PC-9 (cell line): ENCODE measurements around the gene THAP7. TPM values are rescaled to one million over a fixed set of nuclear protein-coding genes. Genes with fewer than 3 reads are reported as not detected.

Experiments used
- BruUV-seq: library from RNA; stranded (reverse); fragments of 400-500 nt; replicated peaks from 2 replicates; lab custom pipeline; 2021; lab: Mats Ljungman, UMichigan
- CTCF ChIA-PET: fragments of 300-600 bp; sonication (Branson Sonifier 250); formaldehyde crosslinking; loops from one replicate; lab custom pipeline; 2022; ENCODE audit warnings: antibody characterized with exemption; lab: Charles Lee
- POLR2A ChIA-PET: fragments of 300-600 bp; sonication (Branson Sonifier 250); formaldehyde crosslinking; loops from one replicate; lab custom pipeline; 2022; ENCODE audit warnings: antibody characterized with exemption; ENCODE audit not compliant: unreplicated experiment; lab: Charles Lee
- DNase-seq, 2 experiments: peaks; one replicate each; pipeline versions ENCODE4 v3.0.0 to v3.0.0-alpha.2; 2015 to 2022; ENCODE audit warnings: mixed read lengths in 1 of 2
- H2AFZ ChIP-seq: fragments of 200-600 bp; sonication (generic); 2 replicates; pipeline ENCODE4 v1.8.1; 2017; ENCODE audit warnings: antibody characterized with exemption
- H3F3A ChIP-seq: fragments of 200-600 bp; sonication (generic); 2 replicates; pipeline ENCODE4 v1.8.1; 2017; ENCODE audit warnings: antibody characterized with exemption, mild to moderate bottlenecking, low read depth; ENCODE audit not compliant: insufficient read depth
- H3K27ac ChIP-seq: fragments of 200-600 bp; sonication (generic); 2 replicates; pipeline ENCODE4 v1.6.1; 2016; ENCODE audit warnings: mixed run types
- H3K27me3 ChIP-seq: fragments of 200-600 bp; sonication (generic); 2 replicates; pipeline ENCODE4 v1.6.1; 2016; ENCODE audit warnings: low read depth, mixed run types; ENCODE audit not compliant: insufficient read depth
- H3K36me3 ChIP-seq: fragments of 200-600 bp; sonication (generic); 2 replicates; pipeline ENCODE4 v1.6.1; 2016; ENCODE audit warnings: low read depth, mixed run types
- H3K4me1 ChIP-seq: fragments of 200-600 bp; sonication (generic); replicated peaks from 2 replicates; pipeline ENCODE4 v1.6.1; 2016; ENCODE audit warnings: mixed run types; ENCODE audit not compliant: insufficient read depth
- H3K4me2 ChIP-seq: fragments of 200-600 bp; sonication (generic); 2 replicates; pipeline ENCODE4 v1.6.1; 2017; ENCODE audit warnings: mixed run types
- H3K4me3 ChIP-seq: fragments of 200-600 bp; sonication (generic); 2 replicates; pipeline ENCODE4 v1.6.1; 2016; ENCODE audit warnings: mixed run types
- H3K79me2 ChIP-seq: fragments of 200-600 bp; sonication (generic); 2 replicates; pipeline ENCODE4 v1.6.1; 2017; ENCODE audit warnings: low read depth, mixed run types
- H3K9me2 ChIP-seq: fragments of 200-600 bp; sonication (generic); 2 replicates; pipeline ENCODE4 v1.8.1; 2017; ENCODE audit warnings: mild to moderate bottlenecking; ENCODE audit not compliant: insufficient read depth
- H3K9me3 ChIP-seq: fragments of 200-600 bp; sonication (generic); 2 replicates; pipeline ENCODE4 v1.8.1; 2016; ENCODE audit warnings: low read depth; ENCODE audit not compliant: insufficient read depth
- H4K20me1 ChIP-seq: fragments of 200-600 bp; sonication (generic); 2 replicates; pipeline ENCODE4 v1.8.1; 2017; ENCODE audit not compliant: insufficient read depth
- CTCF ChIP-seq: fragments of 200-600 bp; sonication (generic); conservative IDR thresholded peaks from 2 replicates; pipeline ENCODE4 v1.6.1; 2017; ENCODE audit warnings: mixed run types, antibody characterized with exemption, mild to moderate bottlenecking, moderate library complexity
- EZH2 ChIP-seq: fragments of 200-600 bp; sonication (generic); IDR thresholded peaks from 2 replicates; pipeline ENCODE4 v1.8.0; 2017; ENCODE audit warnings: antibody characterized with exemption, low read depth
- intact Hi-C: fragments of 100-400 bp; cut with micrococcal nuclease; formaldehyde crosslinking; loops from one replicate; pipeline ENCODE4 v1.10.0; 2022; ENCODE audit not compliant: unreplicated experiment
- total RNA-seq: library from RNA; stranded (reverse); gene quantifications from 2 replicates; pipeline ENCODE4 v1.2.3, GENCODE V29; 2021

The THAP7 gene
- total RNA-seq, 1 experiment from 2014 or later, result 17.0 TPM

GRCh38 chr22:20996598-20997535 is 5.1 kb downstream of the THAP7 start:
- Histone ChIP-seq H2AFZ (no peak overlapping the region), H3K27me3 (no peaks in the 10 kb centered on the region), H3K9me3 (no peaks in the 10 kb centered on the region), H3K4me2 (no peak overlapping the region), H3K4me1 (no peaks in the 10 kb centered on the region), H3K36me3 (no peaks in the 10 kb centered on the region), H3K79me2 (peaks cover 15% of the 10 kb centered on the region), H3K9me2 (no peaks in the 10 kb centered on the region), H3F3A (no peaks in the 10 kb centered on the region), H3K27ac (no peak overlapping the region), H3K4me3 (no peak overlapping the region), H4K20me1 (no peaks in the 10 kb centered on the region)
- ChIA-PET CTCF (no interaction called here), POLR2A (interaction anchor here (0.6 kb wide), 1 partner anchor 116 kb away, joined by 10 read pairs; no protein-coding TSS in a partner anchor)
- no peak for DNase-seq
- TF ChIP-seq CTCF, result no peak
- no peak for TF ChIP-seq EZH2
- intact Hi-C loops, result no loop called here
- BruUV-seq, result no TSS peak

GRCh38 chr22:20996031-20996410 is 5.9 kb downstream of the THAP7 start:
- H3K4me1 ChIP-seq, result no peaks in the 10 kb centered on the region
- H2AFZ ChIP-seq, result no peak overlapping the region
- H3K27me3 ChIP-seq, result no peaks in the 10 kb centered on the region
- CTCF ChIA-PET, result interaction anchor here (0.6 kb wide), 1 partner anchor 164 kb away, joined by 4 read pairs; no protein-coding TSS in a partner anchor
- BruUV-seq, result no TSS peak
- no peaks in the 10 kb centered on the region for H3K9me2 ChIP-seq
- no peaks in the 10 kb centered on the region for H3K9me3 ChIP-seq
- no peak overlapping the region for H3K4me3 ChIP-seq
- no peaks in the 10 kb centered on the region for H3K36me3 ChIP-seq
- H3K79me2 ChIP-seq, result peaks cover 11% of the 10 kb centered on the region
- H3K4me2 ChIP-seq, result no peak overlapping the region
- no peaks in the 10 kb centered on the region for H3F3A ChIP-seq
- no peaks in the 10 kb centered on the region for H4K20me1 ChIP-seq
- no peak for TF ChIP-seq EZH2
- no peak for TF ChIP-seq CTCF
- POLR2A ChIA-PET, result interaction anchor here (0.6 kb wide), 1 partner anchor 115 kb away, joined by 10 read pairs; no protein-coding TSS in a partner anchor
- intact Hi-C loops, result no loop called here
- DNase-seq, result no peak
- no peak overlapping the region for H3K27ac ChIP-seq

- no peak overlapping the region for H3K27ac ChIP-seq
- POLR2A ChIA-PET, result no interaction called here
- no peak overlapping the region for H2AFZ ChIP-seq
- H3K4me2 ChIP-seq, result no peak overlapping the region
- DNase-seq, result no peak
- BruUV-seq, result no TSS peak
- no peaks in the 10 kb centered on the region for H3K36me3 ChIP-seq
- H3F3A ChIP-seq, result no peaks in the 10 kb centered on the region
- no peak for TF ChIP-seq EZH2
- no peak for TF ChIP-seq CTCF
- H3K4me3 ChIP-seq, result no peak overlapping the region
- peaks cover 5% of the 10 kb centered on the region for H3K79me2 ChIP-seq
- CTCF ChIA-PET, result interaction anchor here (0.6 kb wide), 1 partner anchor 164 kb away, joined by 4 read pairs; no protein-coding TSS in a partner anchor
- intact Hi-C loops, result no loop called here
- H3K27me3 ChIP-seq, result no peaks in the 10 kb centered on the region
- no peaks in the 10 kb centered on the region for H3K9me3 ChIP-seq
- no peaks in the 10 kb centered on the region for H4K20me1 ChIP-seq
- H3K4me1 ChIP-seq, result no peaks in the 10 kb centered on the region
- no peaks in the 10 kb centered on the region for H3K9me2 ChIP-seq
These were observed 6.4 kb downstream of the THAP7 start for GRCh38 chr22:20995329-20996030.
